Measurements from ENCODE around the gene MAN2B2.

The MAN2B2 gene

GRCh38 chr4:6591781-6592180 is 16.8 kb downstream of the MAN2B2 start:
- TF ChIP-seq, protein P1, sequence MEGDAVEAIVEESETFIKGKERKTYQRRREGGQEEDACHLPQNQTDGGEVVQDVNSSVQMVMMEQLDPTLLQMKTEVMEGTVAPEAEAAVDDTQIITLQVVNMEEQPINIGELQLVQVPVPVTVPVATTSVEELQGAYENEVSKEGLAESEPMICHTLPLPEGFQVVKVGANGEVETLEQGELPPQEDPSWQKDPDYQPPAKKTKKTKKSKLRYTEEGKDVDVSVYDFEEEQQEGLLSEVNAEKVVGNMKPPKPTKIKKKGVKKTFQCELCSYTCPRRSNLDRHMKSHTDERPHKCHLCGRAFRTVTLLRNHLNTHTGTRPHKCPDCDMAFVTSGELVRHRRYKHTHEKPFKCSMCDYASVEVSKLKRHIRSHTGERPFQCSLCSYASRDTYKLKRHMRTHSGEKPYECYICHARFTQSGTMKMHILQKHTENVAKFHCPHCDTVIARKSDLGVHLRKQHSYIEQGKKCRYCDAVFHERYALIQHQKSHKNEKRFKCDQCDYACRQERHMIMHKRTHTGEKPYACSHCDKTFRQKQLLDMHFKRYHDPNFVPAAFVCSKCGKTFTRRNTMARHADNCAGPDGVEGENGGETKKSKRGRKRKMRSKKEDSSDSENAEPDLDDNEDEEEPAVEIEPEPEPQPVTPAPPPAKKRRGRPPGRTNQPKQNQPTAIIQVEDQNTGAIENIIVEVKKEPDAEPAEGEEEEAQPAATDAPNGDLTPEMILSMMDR (IDR thresholded peaks at IDR 0.05; ENCODE audit: insufficient read depth, low read depth, low read length, missing control alignments) = no peak

GRCh38 chr4:6592804-6593563 is 18.0 kb downstream of the MAN2B2 start:
- no peak overlapping the region for H3K4me3 ChIP-seq (ENCODE audit: low read length)
- TF ChIP-seq, protein P1 (IDR thresholded peaks at IDR 0.05; ENCODE audit: insufficient read depth, low read depth, low read length, missing control alignments) = no peak
- no peak for DNase-seq (ENCODE audit: low read depth)

More at GRCh38 chr4:6591781-6592180, 16.8 kb downstream of the MAN2B2 start:
- H3K4me3 ChIP-seq (ENCODE audit: low read length) = no peak overlapping the region
- no peak for DNase-seq (ENCODE audit: low read depth)

DNA sequence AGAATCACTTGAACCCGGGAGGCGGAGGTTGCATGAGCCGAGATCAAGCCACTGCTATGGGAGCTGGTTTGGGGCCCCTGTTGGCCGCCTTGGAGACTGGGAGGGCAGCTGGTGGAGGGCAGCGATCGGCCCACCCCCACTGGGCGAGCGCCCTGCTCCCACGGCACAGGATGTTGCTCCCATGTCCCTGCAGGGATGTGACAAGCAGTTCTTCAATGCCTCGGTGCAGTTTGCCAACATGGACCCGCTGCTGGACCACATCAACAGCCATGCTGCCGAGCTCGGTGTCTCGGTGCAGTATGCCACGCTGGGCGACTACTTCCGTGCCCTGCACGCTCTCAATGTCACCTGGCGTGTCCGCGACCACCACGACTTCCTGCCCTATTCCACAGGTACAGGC is 19.4 kb downstream of the MAN2B2 start:
- H3K4me3 ChIP-seq (ENCODE audit: low read length) = no peak overlapping the region
- TF ChIP-seq, protein P1 (IDR thresholded peaks at IDR 0.05; ENCODE audit: insufficient read depth, low read depth, low read length, missing control alignments) = no peak
- DNase-seq (ENCODE audit: low read depth) = no peak

DNA sequence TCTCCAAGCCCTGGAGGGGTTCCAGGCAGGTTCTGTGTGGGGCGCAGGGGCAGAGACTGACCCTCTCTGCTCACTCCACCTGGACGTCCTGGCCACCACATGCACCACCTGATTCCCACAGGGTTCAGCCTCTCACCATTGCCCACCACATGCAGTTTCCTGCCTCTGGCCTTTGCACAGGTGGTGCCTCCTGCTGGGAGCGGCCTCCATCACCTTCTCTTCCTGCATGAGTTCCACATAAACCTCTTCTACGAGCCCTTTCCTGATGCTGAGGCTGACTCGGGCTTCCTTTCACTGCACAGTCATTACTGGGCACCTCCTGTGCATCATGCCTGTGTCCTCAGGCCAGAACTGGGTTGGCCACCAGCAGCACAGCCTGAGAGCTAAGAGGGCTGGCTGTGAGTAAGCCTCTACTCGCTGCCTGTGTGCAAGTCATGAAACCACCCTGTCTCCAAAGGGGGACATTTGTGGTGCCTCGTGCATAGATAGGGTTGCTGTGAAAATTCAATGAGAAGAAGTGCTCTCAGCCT is 19.9 kb downstream of the MAN2B2 start:
- H3K4me3 ChIP-seq (ENCODE audit: low read length) = no peak overlapping the region
- TF ChIP-seq, protein P1 (IDR thresholded peaks at IDR 0.05; ENCODE audit: insufficient read depth, low read depth, low read length, missing control alignments) = no peak
- peak; percentile 64 for DNase-seq (ENCODE audit: low read depth)

GRCh38 chr4:6595897-6596537 is 21.0 kb downstream of the MAN2B2 start:
- TF ChIP-seq, protein P1 (IDR thresholded peaks at IDR 0.05; ENCODE audit: insufficient read depth, low read depth, low read length, missing control alignments) = no peak
- DNase-seq (ENCODE audit: low read depth) = peak; percentile 18
- no peak overlapping the region for H3K4me3 ChIP-seq (ENCODE audit: low read length)

DNA sequence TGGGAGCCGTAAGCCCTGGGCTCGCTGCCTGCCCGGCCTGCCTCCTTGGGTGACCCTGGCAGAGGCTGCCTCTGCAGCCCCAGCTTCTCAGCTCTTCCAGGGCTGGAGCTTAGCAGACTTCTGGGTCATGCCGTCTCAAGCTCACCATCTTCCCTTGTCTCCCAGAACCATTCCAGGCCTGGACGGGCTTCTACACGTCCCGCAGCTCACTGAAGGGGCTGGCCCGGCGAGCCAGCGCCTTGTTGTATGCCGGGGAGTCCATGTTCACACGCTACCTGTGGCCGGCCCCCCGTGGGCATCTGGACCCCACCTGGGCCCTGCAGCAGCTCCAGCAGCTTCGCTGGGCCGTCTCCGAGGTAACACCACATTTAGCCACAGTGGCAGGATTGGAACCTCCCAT is 22.0 kb downstream of the MAN2B2 start:
- H3K4me3 ChIP-seq (ENCODE audit: low read length) = no peak overlapping the region
- TF ChIP-seq, protein P1 (IDR thresholded peaks at IDR 0.05; ENCODE audit: insufficient read depth, low read depth, low read length, missing control alignments) = no peak
- no peak for DNase-seq (ENCODE audit: low read depth)
